Natural killer cell treated with Interleukin-12 subunit alpha and Interleukin-12 subunit beta and Interleukin-15 and Interleukin-18, amount 100 ng/mL, for 72 hours (primary cell): ENCODE measurements around the gene NUDT17. TPM values are rescaled to one million over a fixed set of nuclear protein-coding genes. Genes with fewer than 3 reads are reported as not detected.

Source experiments
- ATAC-seq, 2 donors: fragments of 150-1000 bp; cut with Tn5 transposase in 1 of 2; sonication (Bioruptor Pico), chemical (Tn5 transposase) in 1 of 2; 2 replicates each; pipeline ENCODE4 v1.10.0; 2021
- DNase-seq: peaks from one replicate; pipeline ENCODE4 v3.0.0; 2022; ENCODE audit warnings: low spot score
- H3K27ac Mint-ChIP-seq, 2 donors: 1 replicate in 1 of 2; 2 replicates in 1 of 2; pipeline ENCODE4 v1.8.0; 2022; ENCODE audit warnings: mixed read lengths in 2 of 2, mild to moderate bottlenecking in 1 of 2, moderate library complexity in 1 of 2
- H3K27me3 Mint-ChIP-seq, 2 donors: 1 replicate in 1 of 2; 2 replicates in 1 of 2; pipeline ENCODE4 v1.8.0; 2022; ENCODE audit warnings: mixed read lengths in 2 of 2
- H3K36me3 Mint-ChIP-seq: one replicate; pipeline ENCODE4 v1.8.0; 2022; ENCODE audit warnings: mixed read lengths
- H3K4me1 Mint-ChIP-seq, 2 donors: 1 replicate in 1 of 2; 2 replicates in 1 of 2; pipeline ENCODE4 v1.8.0; 2022; ENCODE audit warnings: low read depth in 2 of 2, mixed read lengths in 2 of 2, mild to moderate bottlenecking in 1 of 2
- H3K4me3 Mint-ChIP-seq: one replicate; pipeline ENCODE4 v1.8.0; 2022; ENCODE audit warnings: mixed read lengths
- H3K9me3 Mint-ChIP-seq: 2 replicates; pipeline ENCODE4 v1.8.0; 2022; ENCODE audit warnings: mixed read lengths
- total RNA-seq, 2 donors: library from RNA; stranded (reverse); gene quantifications; one replicate each; pipeline ENCODE4 v1.2.3, GENCODE V29; 2022

NUDT17 gene
- total RNA-seq, 2 donors from 2014 or later = 4.8 to 5.6 TPM

- ATAC-seq (no peak), DNase-seq (no peak)
- Mint-ChIP-seq H3K4me3 (peak overlapping the region; percentile 12), H3K27ac (no peak overlapping the region), H3K36me3 (no peaks in the 10 kb centered on the region), H3K9me3 (no peaks in the 10 kb centered on the region), H3K4me1 (peaks cover 13 to 16% of the 10 kb centered on the region in 2 donors), H3K27me3 (peaks cover 18 to 28% of the 10 kb centered on the region in 2 donors)
Observed at GRCh38 chr1:145886816-145887215, 41.4 kb downstream of the NUDT17 start.

- H3K27ac Mint-ChIP-seq = no peak overlapping the region
- H3K27me3 Mint-ChIP-seq = peaks cover 18 to 26% of the 10 kb centered on the region in 2 donors
- H3K36me3 Mint-ChIP-seq = no peaks in the 10 kb centered on the region
- H3K4me3 Mint-ChIP-seq = no peak overlapping the region
- DNase-seq (no peak), ATAC-seq (no peak)
- peaks cover 13 to 16% of the 10 kb centered on the region in 2 donors for H3K4me1 Mint-ChIP-seq
- H3K9me3 Mint-ChIP-seq = no peaks in the 10 kb centered on the region
Observed at GRCh38 chr1:145887631-145888030, 42.2 kb downstream of the NUDT17 start.

- Mint-ChIP-seq H3K36me3 (no peaks in the 10 kb centered on the region), H3K27ac (no peak overlapping the region), H3K27me3 (peaks cover 7% of the 10 kb centered on the region in 2 donors), H3K9me3 (no peaks in the 10 kb centered on the region), H3K4me3 (no peak overlapping the region), H3K4me1 (peaks cover 11 to 13% of the 10 kb centered on the region in 2 donors)
- DNase-seq = no peak
- ATAC-seq = no peak
Observed at GRCh38 chr1:145889722-145890121, 44.3 kb downstream of the NUDT17 start.

- DNase-seq = no peak
- ATAC-seq = no peak
- Mint-ChIP-seq H3K27ac (no peak overlapping the region), H3K9me3 (no peaks in the 10 kb centered on the region), H3K4me1 (peaks cover 3 to 5% of the 10 kb centered on the region in 2 donors), H3K27me3 (no peaks in the 10 kb centered on the region), H3K36me3 (no peaks in the 10 kb centered on the region), H3K4me3 (no peak overlapping the region)
Observed at GRCh38 chr1:145891143-145891542, 45.7 kb downstream of the NUDT17 start.

- no peak overlapping the region for H3K27ac Mint-ChIP-seq
- no peak overlapping the region for H3K4me3 Mint-ChIP-seq
- H3K4me1 Mint-ChIP-seq = peaks cover 1 to 2% of the 10 kb centered on the region in 2 donors
- H3K36me3 Mint-ChIP-seq = no peaks in the 10 kb centered on the region
- no peaks in the 10 kb centered on the region for H3K27me3 Mint-ChIP-seq
- H3K9me3 Mint-ChIP-seq = no peaks in the 10 kb centered on the region
- ATAC-seq = peak; percentile 49 to 67
- no peak for DNase-seq
Observed at GRCh38 chr1:145891587-145892485, 46.4 kb downstream of the NUDT17 start.

GRCh38 chr1:145892486-145893087 is 47.2 kb downstream of the NUDT17 start:
- Mint-ChIP-seq H3K9me3 (no peaks in the 10 kb centered on the region), H3K4me3 (no peak overlapping the region), H3K4me1 (no peaks in the 10 kb centered on the region), H3K27me3 (no peaks in the 10 kb centered on the region), H3K36me3 (no peaks in the 10 kb centered on the region), H3K27ac (no peak overlapping the region)
- DNase-seq (no peak), ATAC-seq (no peak)

GRCh38 chr1:145893306-145894055 is 48.1 kb downstream of the NUDT17 start:
- H3K27ac Mint-ChIP-seq = no peak overlapping the region
- H3K27me3 Mint-ChIP-seq = no peaks in the 10 kb centered on the region
- DNase-seq = no peak
- no peaks in the 10 kb centered on the region for H3K9me3 Mint-ChIP-seq
- H3K4me3 Mint-ChIP-seq = no peak overlapping the region
- no peaks in the 10 kb centered on the region for H3K36me3 Mint-ChIP-seq
- no peak for ATAC-seq
- H3K4me1 Mint-ChIP-seq = no peaks in the 10 kb centered on the region

GRCh38 chr1:145895471-145895870 is 50.0 kb downstream of the NUDT17 start:
- Mint-ChIP-seq H3K4me3 (no peak overlapping the region), H3K36me3 (no peaks in the 10 kb centered on the region), H3K27me3 (no peaks in the 10 kb centered on the region), H3K27ac (no peak overlapping the region), H3K4me1 (no peaks in the 10 kb centered on the region), H3K9me3 (no peaks in the 10 kb centered on the region)
- ATAC-seq (peak in 1 of 2 donors; percentile 15), DNase-seq (no peak)

GRCh38 chr1:145897969-145898368 is 52.5 kb downstream of the NUDT17 start:
- Mint-ChIP-seq H3K36me3 (no peaks in the 10 kb centered on the region), H3K9me3 (no peaks in the 10 kb centered on the region), H3K4me1 (no peaks in the 10 kb centered on the region), H3K4me3 (no peak overlapping the region), H3K27me3 (no peaks in the 10 kb centered on the region), H3K27ac (no peak overlapping the region)
- DNase-seq (no peak), ATAC-seq (no peak)

Other genes starting within 250 kb of the NUDT17 start
- 10 to 100 TPM; 31.6 to 42.9 TPM for gene GPR89A, start 237.6 kb upstream of the NUDT17 start, total RNA-seq
- gene PDZK1, start 138.3 kb upstream of the NUDT17 start, total RNA-seq = under 1 TPM; 0.31 to 0.98 TPM
- gene CD160, start 126.1 kb upstream of the NUDT17 start, total RNA-seq = under 1 TPM; 0.31 to 0.33 TPM
- 10 to 100 TPM; 22.9 to 36.0 TPM for gene RNF115, start 21.5 kb upstream of the NUDT17 start, total RNA-seq
- gene POLR3C, start 21.4 kb upstream of the NUDT17 start, total RNA-seq = 10 to 100 TPM; 51.4 to 87.4 TPM
- gene PIAS3, start 13.5 kb downstream of the NUDT17 start, total RNA-seq = 10 to 100 TPM; 24.3 to 31.1 TPM
- under 1 TPM; 0.12 to 0.14 TPM for gene ANKRD35, start 40.2 kb downstream of the NUDT17 start, total RNA-seq
- gene ITGA10, start 64.4 kb downstream of the NUDT17 start, total RNA-seq = 1 to 10 TPM; 3.5 to 5.2 TPM
- gene PEX11B, start 73.1 kb downstream of the NUDT17 start, total RNA-seq = 10 to 100 TPM; 33.6 to 34.2 TPM
- gene RBM8A, start 81.9 kb downstream of the NUDT17 start, total RNA-seq = 100 to 1,000 TPM; 280 to 294 TPM
- 10 to 100 TPM; 28.8 to 31.3 TPM for gene LIX1L, start 112.4 kb downstream of the NUDT17 start, total RNA-seq
- 1 to 10 TPM; 1.6 to 9.1 TPM for gene ANKRD34A, start 118.9 kb downstream of the NUDT17 start, total RNA-seq
- 10 to 100 TPM; 17.8 to 26.4 TPM for gene POLR3GL, start 119.1 kb downstream of the NUDT17 start, total RNA-seq
- 100 to 1,000 TPM in 1 of 2 donors, 10 to 100 TPM in 1; 87.8 to 347 TPM for gene TXNIP, start 150.9 kb downstream of the NUDT17 start, total RNA-seq
- not detected for gene HJV, start 176.1 kb downstream of the NUDT17 start, total RNA-seq